Stimulated activated CD4-positive, alpha-beta T cell treated with anti-CD3 and anti-CD28 coated beads, Interleukin-1b, Interleukin-23, amount 100 ng/mL, for 24 hours (primary cell): ENCODE results near the gene MAK.
"Not testable (repeated sequence)": the region's sequence is repeated elsewhere in the genome, so short reads cannot be mapped to it uniquely, and the experiment has no call there.

Experiments
- DNase-seq, 4 experiments: peaks; one replicate each; pipeline ENCODE4 v3.0.0-alpha.2; 2020; ENCODE audit warnings: low read depth in 4 of 4, low spot score in 1 of 4

MAK gene

GRCh38 chr6:10854922-10855632 lies 16.7 kb upstream of the MAK start:
- no peak for DNase-seq

GRCh38 chr6:10853849-10854300 lies 15.5 kb upstream of the MAK start:
- DNase-seq: not testable (repeated sequence)

- no peak for DNase-seq
Measured at GRCh38 chr6:10852361-10852960, 14.1 kb upstream of the MAK start.

GRCh38 chr6:10850728-10851127 lies 12.4 kb upstream of the MAK start:
- no peak for DNase-seq

GRCh38 chr6:10849901-10850300 lies 11.6 kb upstream of the MAK start:
- DNase-seq: no peak

GRCh38 chr6:10847684-10848083 lies 9.3 kb upstream of the MAK start:
- DNase-seq: no peak

GRCh38 chr6:10843554-10843953 lies 5.2 kb upstream of the MAK start:
- no peak for DNase-seq

GRCh38 chr6:10838794-10839333 lies 525 bp upstream of the MAK start:
- DNase-seq: peak in 1 of 4 experiments; percentile 11

GRCh38 chr6:10837622-10837994 lies 731 bp downstream of the MAK start:
- peak in 2 of 4 experiments; percentile 2 to 7 for DNase-seq

GRCh38 chr6:10837009-10837621 lies 1.2 kb downstream of the MAK start:
- DNase-seq: no peak

- DNase-seq: no peak
Measured at GRCh38 chr6:10834823-10835222, 3.5 kb downstream of the MAK start.

GRCh38 chr6:10831609-10832008 lies 6.7 kb downstream of the MAK start:
- no peak for DNase-seq

- no peak for DNase-seq
Measured at GRCh38 chr6:10824819-10825218, 13.5 kb downstream of the MAK start.

GRCh38 chr6:10824297-10824696 lies 14.0 kb downstream of the MAK start:
- no peak for DNase-seq

GRCh38 chr6:10814176-10814575 lies 24.2 kb downstream of the MAK start:
- not testable (repeated sequence) for DNase-seq

- no peak for DNase-seq
Measured at GRCh38 chr6:10809098-10809497, 29.2 kb downstream of the MAK start.

GRCh38 chr6:10808376-10808775 lies 30.0 kb downstream of the MAK start:
- no peak for DNase-seq

- peak; percentile 7 to 39 (median 33) for DNase-seq
Measured at GRCh38 chr6:10801224-10801848, 37.0 kb downstream of the MAK start.

GRCh38 chr6:10800810-10801209 lies 37.5 kb downstream of the MAK start:
- no peak for DNase-seq

GRCh38 chr6:10794239-10794638 lies 44.1 kb downstream of the MAK start:
- DNase-seq: no peak

GRCh38 chr6:10793695-10794094 lies 44.6 kb downstream of the MAK start:
- DNase-seq: no peak

- DNase-seq: no peak
Measured at GRCh38 chr6:10793035-10793434, 45.3 kb downstream of the MAK start.
